Mammary epithelial cell (primary cell): ENCODE measurements around the gene TACR1.
"Not testable (repeated sequence)": the region's sequence is repeated elsewhere in the genome, so short reads cannot be mapped to it uniquely, and the experiment has no call there.

Experiments used
- CTCF ChIP-seq, 2 donors: IDR thresholded peaks in 1 of 2; conservative IDR thresholded peaks in 1 of 2; 2 replicates each; pipeline ENCODE4 v1.5.1; 2011 to 2012; ENCODE audit warnings: inconsistent platforms in 2 of 2, low read length in 2 of 2, mild to moderate bottlenecking in 2 of 2, control low read depth in 1 of 2, low read depth in 1 of 2; ENCODE audit not compliant: insufficient read depth in 1 of 2; ENCODE audit errors: extremely low read depth in 1 of 2
- EZH2 ChIP-seq: IDR thresholded peaks from 2 replicates; pipeline ENCODE4 v1.6.1; 2012; ENCODE audit warnings: low read length, inconsistent platforms, borderline replicate concordance

- not testable (repeated sequence) for TF ChIP-seq CTCF (conservative IDR thresholded peaks at IDR 0.05 in 1 of 2, IDR thresholded peaks at IDR 0.05 in 1 of 2; ENCODE audit: extremely low read depth in 1 of 2, insufficient read depth in 1 of 2, low read depth in 1 of 2, low read length in 2 of 2); EZH2
Observed at GRCh38 chr2:75171423-75171822, 27.9 kb downstream of the TACR1 start.
